T-helper 22 cell (primary cell): Measurements from ENCODE around the gene SIRPD.
"Not testable (repeated sequence)": the region's sequence is repeated elsewhere in the genome, so short reads cannot be mapped to it uniquely, and the experiment has no call there.

Source experiments
- DNase-seq: peaks from one replicate; pipeline ENCODE4 v3.0.0-alpha.2; 2020; ENCODE audit warnings: low read depth

Gene SIRPD

DNA sequence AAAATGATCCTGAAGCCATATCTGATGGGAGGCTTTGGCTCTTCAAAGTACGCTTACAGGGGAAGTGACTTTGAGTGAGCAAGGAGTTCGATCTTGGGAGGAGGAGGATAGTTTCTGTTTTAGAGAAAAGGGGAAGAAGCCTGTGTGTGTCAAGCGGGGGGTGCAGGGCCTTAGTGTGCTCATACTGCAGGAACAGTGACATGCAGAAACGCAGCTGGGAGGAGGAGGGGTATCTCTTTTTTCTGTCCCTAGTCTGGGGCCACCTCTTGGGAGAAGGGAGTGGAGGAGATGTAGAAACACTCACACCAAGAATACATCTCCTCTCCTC is 19.8 kb downstream of the SIRPD start:
- DNase-seq, result no peak

DNA sequence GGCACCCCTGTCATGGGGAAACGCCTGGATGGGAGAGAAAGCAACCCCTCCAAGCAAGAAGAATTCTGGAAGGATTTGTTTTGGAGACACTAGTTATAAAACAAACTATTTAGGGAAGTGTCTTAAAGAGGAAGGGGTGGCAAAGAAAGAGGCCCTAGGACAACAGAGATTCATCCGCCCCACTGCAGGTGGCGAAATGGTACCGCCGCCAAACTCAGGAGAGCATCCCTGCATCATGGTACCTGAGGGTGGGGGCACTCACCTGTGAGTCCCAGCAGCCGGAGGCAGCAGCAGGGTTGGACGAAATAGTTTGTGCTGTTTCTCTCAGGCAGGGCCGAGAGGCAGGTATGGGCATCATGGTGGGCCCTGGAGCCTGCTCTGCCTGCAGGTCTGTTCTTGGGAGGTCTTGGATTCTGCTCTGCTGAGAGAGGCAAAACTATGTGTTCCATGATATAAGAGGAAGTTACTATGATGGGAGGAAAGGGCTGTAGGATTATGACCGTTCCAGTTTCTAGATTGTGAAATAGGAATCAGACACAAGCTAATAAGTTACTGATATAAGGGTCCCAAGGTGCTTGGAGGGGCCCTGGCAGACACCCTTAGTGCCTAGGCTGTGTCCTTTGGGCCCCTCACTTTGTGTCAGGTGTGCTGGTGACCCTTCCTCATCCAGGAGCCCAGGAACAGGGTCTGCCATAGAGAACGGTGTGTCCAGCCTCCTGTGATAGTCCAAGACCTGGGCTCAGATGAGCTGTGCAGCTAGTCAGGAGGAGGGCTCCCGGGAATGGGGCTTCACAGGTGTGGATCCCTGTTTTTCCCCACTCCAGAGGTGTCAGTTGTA is 20.4 kb downstream of the SIRPD start:
- no peak for DNase-seq

DNA sequence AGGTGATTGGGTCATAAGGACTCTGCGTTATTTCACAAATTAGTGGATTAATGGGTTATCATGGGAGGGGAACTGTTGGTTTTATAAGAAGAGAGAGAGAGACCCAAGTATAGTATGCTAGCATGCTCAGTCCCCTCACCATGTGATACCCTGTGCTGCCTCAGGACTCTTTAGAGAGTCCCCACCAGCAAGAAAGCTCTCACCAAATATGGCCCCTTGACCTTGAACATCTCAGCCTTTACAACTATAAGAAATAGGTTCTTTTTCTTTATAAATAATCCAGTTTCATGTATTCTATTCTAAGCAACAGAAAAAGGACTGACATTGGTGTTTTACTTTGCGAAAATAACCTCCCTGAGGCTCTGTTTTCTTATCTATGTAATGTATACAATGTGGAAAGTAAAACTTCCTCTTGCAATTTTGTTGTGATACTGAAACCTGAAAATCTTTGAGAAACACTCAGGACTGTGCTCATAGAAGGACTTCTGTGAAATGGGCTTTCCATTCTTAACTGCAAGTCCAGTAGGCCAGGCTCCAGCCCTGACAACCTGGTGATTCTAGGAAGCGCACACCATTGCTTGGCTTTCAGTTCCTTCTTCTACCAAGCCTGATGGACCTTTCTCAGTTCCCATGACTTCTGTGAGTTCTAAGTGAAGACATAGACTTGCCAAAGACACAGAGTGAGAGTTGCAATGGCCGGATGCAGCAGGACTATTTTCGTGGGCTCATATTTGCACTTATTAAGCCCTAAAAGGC is 21.9 kb downstream of the SIRPD start:
- DNase-seq, result no peak

DNA sequence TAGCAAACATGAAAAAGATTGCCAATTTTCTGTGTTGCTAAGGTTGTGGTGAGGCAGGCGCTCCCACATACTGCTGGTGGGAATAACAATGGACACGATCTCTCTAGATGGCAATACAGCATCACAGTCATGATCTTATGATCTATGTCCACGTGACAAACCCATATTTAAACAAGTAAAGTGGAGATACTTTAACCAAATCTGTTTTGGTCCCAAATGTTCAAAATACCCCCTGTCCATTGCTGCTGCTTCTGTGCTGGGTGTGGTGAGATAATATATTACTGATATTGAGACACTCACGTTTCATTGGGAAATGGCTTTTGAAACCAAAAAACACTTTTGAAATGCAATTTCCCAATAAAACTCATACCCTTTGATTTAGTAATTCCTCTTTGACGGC is 23.0 kb downstream of the SIRPD start:
- DNase-seq, result no peak

DNA sequence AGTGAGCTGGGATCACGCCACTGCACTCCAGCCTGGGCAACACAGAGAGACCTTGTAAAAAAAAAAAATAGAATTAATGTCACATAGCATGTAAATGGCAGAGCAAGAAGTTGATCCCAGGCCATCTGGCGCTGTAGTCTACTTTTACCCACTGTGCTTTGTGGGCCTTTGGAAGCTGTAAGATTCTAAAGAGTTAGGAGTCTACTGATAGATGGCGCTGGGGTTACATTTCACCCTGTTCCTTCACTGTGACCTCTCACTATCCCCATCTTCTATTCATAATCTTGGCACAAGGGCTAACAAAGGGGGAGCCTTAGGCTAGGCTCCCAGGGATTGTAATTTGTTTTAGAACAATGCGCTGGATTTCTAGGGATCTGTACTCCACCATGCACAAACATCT is 24.4 kb downstream of the SIRPD start:
- no peak for DNase-seq

DNA sequence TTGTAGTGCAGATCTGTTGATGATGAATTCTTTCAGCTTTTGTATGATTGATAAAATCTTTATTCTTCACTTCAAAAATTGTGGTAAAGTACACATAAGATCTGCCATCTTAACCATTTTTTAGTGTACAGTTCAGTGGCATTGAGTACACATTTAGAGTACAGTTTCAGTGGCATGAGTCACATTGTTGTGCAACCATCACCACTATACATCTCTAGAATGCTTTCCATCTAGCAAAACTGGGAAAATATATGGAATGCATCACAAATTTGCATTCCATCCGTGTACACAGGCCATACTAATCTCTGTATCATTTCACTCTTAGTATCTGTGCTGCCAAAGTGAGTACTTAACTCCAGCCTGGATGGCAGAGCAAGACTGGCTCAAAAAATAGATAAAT is 28.7 kb downstream of the SIRPD start:
- no peak for DNase-seq

DNA sequence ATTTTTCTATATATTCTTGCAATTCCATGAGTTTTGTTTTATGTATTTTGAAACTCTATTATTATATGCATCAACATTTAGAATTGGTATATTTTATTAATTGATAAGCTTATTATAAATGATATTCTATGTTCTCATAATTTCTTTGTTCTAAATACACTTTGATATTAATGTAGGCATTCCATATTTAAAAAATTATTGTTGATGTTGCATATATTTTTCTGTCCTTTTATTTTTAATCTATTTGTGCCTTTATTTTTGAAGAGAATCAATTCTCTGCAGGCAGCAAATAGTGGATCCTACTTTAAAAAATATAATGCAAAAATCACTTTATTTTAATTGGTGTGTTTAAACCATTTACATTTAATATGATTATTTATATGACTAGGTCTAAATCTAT is 29.6 kb downstream of the SIRPD start:
- DNase-seq, result no peak

DNA sequence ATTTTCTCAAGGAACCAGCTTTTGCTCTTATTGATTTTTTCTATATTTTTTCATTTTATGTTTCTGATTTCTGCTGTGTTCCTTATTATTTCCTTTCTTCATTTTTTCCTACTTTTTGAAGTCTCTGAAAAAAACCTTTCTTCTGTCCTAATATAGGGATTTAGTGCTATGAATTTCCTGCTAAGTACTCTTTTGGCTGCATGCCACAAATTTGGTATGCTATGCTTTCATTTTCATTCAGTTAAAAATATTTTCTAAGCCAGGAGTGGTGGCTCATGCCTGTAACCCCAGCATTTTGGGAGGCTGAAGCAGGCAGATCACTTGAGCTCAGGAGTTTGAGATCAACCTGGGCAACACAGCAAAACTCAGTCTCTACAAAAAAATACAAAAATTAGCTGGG is 30.6 kb downstream of the SIRPD start:
- no peak for DNase-seq

DNA sequence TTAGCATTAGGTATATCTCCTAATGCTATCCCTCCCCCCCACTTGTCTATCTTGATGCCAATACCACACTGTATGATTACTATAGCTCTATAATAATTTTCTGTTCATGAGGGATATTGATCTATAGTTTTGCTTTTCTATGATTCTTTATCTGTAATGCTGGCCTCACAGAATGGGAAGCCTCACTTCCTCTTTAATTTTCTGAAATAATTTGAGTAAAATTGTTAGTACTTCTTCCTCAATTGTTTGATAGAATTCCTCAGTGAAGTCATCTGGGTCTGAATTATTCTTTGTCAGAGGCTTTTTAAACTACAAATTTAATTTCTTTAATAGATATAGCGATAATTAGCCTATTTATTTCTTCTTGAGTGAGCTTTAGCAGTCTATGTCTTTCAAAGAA is 31.2 kb downstream of the SIRPD start:
- DNase-seq, result no peak

DNA sequence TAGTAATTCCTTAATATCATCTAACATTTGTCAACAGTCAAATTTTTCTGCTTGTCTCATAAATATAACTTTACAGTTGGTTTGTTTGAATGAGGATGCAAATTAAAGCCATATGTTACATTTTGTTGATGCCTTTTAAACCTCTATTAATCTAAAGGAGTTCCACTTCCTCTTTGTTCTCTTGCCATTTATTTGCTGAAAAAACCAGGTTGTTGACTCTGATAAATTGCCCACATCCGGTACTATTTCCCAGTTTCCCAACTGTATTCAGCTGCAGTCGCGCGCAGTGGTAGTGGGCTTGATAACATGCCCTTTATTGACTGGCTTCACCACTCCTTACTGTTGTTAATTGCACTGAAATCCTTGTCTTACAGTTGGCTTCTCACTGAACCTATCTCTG is 33.5 kb downstream of the SIRPD start:
- no peak for DNase-seq

DNA sequence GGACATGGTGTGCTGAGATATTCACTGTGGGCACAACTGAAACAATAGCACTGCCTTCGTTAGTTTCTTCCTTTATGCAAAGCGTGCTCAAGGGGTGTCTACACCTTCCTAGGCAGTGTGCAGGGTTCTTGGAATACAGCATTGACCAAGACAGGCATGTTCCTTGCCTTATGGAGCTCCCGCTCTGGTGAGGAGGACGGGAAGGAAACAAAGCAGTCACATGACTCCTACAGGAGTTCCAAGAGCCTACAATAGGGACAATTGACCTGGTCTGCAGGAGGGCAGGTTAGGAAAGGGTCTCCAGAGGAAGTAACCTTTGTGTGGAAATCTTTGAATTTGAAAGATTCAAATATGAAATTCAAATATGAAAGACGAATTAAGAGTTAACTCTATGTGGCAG is 40.5 kb downstream of the SIRPD start:
- no peak for DNase-seq

DNA sequence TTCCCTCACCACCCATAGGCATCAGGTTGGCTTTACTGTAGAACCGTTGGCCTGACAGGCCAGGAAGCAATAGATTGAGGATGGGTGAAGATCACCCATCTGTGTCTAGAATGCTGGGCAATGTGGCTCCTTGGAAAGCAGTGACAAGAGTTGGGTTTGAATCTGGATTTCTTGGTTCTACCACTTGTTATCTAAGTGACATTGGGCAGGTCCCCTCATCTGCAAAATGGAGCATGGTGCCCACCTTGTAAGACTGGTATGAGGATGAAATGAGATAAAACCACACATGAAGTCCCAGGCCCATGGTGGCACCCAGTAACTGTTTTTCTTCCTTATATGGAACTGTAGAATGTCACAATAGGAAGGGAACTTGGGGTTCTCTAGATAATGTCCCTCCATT is 43.7 kb downstream of the SIRPD start:
- DNase-seq, result no peak

DNA sequence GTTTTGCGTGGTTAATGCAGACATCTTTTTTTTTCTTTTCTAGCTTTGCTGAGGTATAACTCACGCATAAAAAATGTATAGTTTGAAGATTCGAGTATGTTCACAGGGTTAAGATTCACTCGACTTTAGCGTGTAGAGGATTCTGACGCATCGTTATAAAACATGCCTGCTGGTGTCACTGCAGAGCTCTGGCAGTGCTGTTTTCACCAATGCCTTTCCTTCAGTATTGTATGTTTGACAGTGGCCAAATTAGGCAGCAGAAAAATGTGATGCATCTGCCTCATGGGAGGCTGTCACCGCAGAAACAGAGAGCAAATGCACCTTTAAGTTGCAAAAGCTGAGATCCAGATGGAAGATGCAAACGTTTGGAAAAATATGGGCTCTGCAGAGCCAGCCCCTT is 48.3 kb downstream of the SIRPD start:
- DNase-seq, result no peak

DNA sequence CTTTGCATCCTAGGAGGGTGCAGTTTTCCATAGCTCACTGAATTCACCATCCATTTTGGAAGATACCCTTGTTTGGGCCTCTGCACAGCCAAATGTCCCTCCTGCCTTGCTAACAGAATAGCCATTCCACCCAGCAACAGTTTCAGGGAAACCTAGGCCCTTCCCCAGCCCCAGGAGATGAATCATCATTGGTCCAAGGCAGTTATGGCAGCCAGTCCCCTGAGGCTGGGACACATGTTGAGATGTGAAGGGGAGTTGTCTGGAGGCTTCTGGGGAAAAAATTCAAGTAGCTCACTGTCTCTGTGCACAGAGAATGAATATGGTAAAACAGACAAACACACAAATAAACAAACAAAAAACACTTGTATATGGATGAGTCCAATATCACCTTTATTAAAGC is 48.9 kb downstream of the SIRPD start:
- DNase-seq, result no peak

DNA sequence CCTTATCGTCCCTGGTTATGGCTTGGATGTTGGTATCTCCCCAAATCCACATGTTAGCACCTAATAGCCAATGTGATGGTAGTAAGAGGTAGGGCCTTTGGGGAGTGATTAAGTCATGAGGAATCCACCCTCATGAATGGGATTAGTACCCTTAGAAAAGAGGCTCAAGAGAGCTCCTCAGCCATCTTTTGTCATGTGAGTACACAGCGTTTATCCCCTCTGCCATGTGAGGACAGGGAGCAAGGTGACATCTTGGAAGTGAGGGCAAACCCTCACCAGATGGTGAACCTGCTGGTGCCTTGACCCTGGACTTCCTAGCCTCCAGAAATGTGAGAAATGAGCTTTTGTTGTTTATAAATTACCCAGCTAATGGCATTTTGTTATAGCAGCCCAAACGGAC is 50.2 kb downstream of the SIRPD start:
- DNase-seq, result no peak

DNA sequence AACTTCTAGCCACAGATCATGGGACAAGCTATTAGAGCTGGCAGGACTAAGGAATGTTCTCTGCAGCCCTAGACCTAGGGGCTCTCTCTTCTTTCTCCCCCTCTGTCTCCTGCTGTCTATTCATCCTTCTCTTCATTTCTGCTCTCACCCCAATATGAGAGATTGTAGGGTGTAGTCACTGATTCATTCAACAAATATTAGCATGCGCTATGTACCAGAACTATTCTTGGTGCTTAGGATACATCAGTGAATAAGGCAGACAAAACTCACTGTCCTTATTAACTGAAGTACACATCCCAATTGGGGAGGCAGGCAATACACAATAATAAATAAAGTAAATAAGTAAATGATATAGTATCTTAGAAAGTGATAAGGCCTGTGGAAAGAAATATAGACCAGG is 51.6 kb downstream of the SIRPD start:
- no peak for DNase-seq

DNA sequence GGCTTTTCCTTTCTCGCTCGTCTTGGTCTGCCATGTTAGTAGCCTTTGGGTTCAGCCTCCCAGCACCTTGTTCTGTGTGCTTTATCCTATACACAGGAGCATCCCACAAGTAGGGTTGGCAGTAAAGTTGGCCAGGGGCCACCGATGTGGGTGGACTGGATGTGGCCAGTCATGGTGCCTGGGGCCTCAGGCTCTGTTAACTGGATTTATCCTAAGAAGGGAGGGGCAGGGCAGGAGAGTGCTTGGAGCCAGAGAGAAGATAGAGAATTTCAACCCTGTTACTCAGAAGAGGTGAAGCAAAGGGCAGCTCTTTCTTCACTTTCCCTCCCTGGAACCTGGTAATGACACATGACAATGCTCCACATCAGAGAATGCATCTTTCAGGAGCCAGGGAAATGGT is 52.1 kb downstream of the SIRPD start:
- no peak for DNase-seq

DNA sequence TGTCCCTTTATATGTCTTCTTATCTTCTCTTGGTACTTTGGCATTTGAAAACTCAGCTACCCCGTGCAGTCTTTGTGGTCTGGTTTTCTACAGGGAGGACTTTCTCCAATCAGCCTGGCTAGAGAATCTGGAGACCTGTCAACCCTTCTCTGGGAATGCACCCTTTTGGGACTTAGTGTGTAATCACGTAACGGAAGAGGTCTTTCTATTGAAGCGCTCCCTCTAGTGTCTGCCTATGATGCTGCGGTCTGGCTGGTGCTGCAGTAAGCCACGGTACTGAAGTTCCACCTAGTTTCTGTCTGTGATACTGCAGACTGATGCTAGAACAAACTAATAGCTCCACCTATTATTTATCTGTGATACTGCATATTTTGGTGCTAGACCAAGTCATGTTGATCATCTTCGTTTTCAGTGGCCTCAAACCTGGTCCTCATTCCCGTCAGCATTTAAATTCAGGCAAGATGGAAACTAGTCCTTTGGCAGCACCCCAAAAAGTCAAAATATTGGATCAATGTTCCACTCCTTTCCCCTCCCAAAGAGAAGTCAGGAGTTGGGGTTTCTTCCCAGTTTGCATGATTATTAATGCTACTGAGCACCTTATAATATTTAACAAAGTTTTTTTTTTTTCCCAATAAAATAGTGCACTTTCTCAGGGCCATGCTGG is 53.8 kb downstream of the SIRPD start:
- peak; percentile 57 for DNase-seq

DNA sequence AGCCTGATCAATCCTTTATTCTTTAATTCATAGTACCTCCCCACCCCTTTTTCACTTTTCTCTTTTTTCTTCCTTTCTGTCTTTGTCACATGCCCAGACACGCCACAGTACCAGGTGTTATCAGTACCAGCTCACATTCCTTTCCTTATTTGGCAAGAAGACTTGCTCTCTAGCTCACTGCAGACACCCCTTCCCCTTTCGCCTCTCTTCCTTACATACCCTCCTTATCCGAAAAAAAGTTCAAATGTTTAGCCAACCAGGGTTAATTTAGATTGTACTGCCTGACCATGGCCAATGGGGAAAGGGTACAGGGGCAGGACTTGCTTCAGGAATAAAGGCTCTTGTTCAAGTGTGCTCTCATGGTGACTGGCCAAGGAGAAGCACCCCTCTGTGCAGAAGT is 57.0 kb downstream of the SIRPD start:
- DNase-seq, result no peak

DNA sequence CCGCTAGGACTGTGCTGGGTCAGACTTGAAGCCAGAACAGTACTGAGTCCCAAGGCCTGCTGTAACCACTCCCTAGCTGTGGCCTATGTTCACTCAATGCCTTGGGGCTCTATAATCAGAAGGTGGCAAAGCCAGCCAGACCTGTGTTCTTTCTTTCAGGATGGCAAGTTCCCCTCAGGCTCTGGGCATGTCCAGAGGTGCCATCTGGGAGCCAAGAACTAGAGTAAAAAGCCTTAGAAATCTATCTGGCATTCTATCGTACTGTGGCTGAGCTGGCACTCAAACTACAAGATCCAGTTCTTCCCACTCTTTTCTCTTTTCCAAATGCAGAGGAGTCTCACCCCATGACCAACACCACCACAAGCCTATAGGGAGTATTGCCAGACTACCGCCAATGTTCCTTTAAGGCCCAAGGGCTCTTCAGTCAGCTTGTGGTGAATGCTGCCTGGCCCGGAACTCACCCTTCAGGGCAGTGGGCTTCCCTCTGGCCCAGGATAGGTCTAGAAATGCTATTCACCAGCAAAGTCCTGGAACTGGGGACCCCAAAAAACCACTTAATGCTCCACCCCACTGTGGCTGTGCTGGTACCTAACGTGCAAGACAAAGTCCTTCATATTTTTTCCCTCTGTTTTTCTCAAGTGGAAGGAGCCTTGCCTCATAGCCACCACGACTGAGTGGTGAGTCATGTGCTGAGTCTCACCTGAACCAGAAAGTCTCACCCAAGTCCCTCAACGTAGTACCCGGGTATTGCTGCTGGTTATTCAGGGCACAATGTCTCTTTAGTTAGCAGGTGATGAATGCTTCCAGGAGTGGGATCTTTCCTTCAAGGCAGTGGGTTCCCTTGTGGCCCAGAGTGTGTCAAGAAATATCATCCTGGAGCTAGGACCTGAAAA is 57.7 kb downstream of the SIRPD start:
- no peak for DNase-seq

DNA sequence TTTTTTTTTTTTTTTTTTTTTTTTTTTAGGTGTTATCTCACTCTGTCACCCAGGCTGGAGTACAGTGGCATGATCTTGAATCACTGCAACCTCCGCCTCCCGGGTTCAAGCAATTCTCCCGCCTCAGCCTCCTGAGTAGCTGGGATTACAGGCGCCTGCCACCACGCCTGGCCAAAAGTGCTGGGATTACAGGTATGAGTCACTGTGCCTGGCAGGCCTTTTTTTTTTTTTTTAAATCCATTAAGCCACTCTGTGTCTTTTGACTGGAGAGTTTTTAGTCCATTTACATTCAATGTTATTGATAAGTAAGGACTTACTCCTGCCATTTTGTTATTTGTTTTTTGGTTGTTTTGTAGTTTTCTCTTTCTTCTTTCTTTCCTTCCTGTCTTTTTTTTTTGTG is 60.1 kb downstream of the SIRPD start:
- not testable (repeated sequence) for DNase-seq

DNA sequence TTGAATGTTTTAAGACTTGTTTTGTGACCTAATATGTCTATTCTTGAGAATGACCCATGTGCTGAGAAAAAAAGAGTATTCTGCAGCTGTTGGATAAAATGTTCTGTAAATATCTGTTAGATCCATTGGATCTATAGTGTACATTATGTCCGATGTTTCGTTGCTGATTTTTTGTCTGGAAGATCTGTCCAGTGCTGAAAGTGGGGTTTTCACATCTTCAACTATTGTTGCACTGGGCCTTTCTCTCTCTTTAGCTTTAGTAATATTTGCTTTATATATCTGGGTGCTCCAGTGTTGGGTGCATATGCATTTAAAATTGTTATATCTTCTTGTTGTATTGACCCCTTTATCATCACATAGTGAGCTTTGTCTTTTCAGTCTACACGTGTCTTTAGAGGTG is 60.6 kb downstream of the SIRPD start:
- no peak for DNase-seq
